B cell (primary cell): Measurements from ENCODE around the gene SCARF1. TPM values are rescaled to one million over a fixed set of nuclear protein-coding genes. Genes with fewer than 3 reads are reported as not detected.

ENCODE experiments used
- ATAC-seq: fragments of 200-7000 bp; cut with Tn5 transposase; one replicate; pipeline ENCODE4 v1.10.0; 2021; ENCODE audit warnings: low read depth, mild to moderate bottlenecking, moderate number of reproducible peaks, moderate library complexity
- CTCF ChIA-PET: fragments of 350-600 bp; sonication (Branson Sonifier 250); formaldehyde crosslinking; loops from one replicate; lab custom pipeline; 2021; ENCODE audit warnings: antibody characterized with exemption, inconsistent platforms; lab: Charles Lee
- POLR2A ChIA-PET: fragments of 350-600 bp; sonication (Branson Sonifier 250); formaldehyde crosslinking; loops from one replicate; lab custom pipeline; 2021; ENCODE audit warnings: antibody characterized with exemption; lab: Charles Lee
- DNase-seq: peaks from one replicate; pipeline ENCODE4 v3.0.0; 2013
- H2AFZ ChIP-seq: 2 replicates; pipeline ENCODE4 v1.6.1; 2012; ENCODE audit warnings: mild to moderate bottlenecking, low read depth, low read length; ENCODE audit not compliant: insufficient read depth, poor library complexity, severe bottlenecking
- H3K27ac ChIP-seq, 2 donors: 1 replicate in 1 of 2; 2 replicates in 1 of 2; pipeline ENCODE4 v1.5.1; 2012 to 2013; ENCODE audit warnings: low read length in 2 of 2, mild to moderate bottlenecking in 2 of 2, moderate library complexity in 1 of 2
- H3K27me3 ChIP-seq, 4 experiments: fragments of 200-600 bp in 1 of 4; sonication (generic) in 1 of 4; replicated peaks in 1 of 4; 1 replicate in 2 of 4; 2 replicates in 2 of 4; pipeline versions ENCODE4 v1.6.1 to v1.7.0; 2013 to 2016; ENCODE audit warnings: low read length in 3 of 4, mild to moderate bottlenecking in 2 of 4, mixed read lengths in 1 of 4, moderate library complexity in 1 of 4; ENCODE audit not compliant: insufficient read depth in 4 of 4, control insufficient read depth in 3 of 4; ENCODE audit errors: control extremely low read depth in 1 of 4
- H3K36me3 ChIP-seq, 2 experiments: replicated peaks in 1 of 2; 1 replicate in 1 of 2; 2 replicates in 1 of 2; pipeline versions ENCODE4 v1.6.1 to v1.7.1; 2013; ENCODE audit warnings: low read length in 1 of 2; ENCODE audit not compliant: insufficient read depth in 2 of 2, control insufficient read depth in 1 of 2; ENCODE audit errors: control extremely low read depth in 1 of 2, extremely low read depth in 1 of 2
- H3K4me1 ChIP-seq, 2 donors: fragments of 200-600 bp in 1 of 2; sonication (generic) in 1 of 2; 1 replicate in 1 of 2; 2 replicates in 1 of 2; pipeline versions ENCODE4 v1.5.1 to v1.6.1; 2013 to 2017; ENCODE audit warnings: low read length in 2 of 2; ENCODE audit not compliant: control insufficient read depth in 2 of 2, insufficient read depth in 2 of 2
- H3K4me2 ChIP-seq: replicated peaks from 2 replicates; pipeline ENCODE3; 2012; ENCODE audit warnings: mild to moderate bottlenecking, low read depth, low read length; ENCODE audit not compliant: poor library complexity, severe bottlenecking
- H3K4me3 ChIP-seq, 5 experiments: fragments of 200-600 bp in 1 of 5; sonication (generic) in 1 of 5; 1 replicate in 3 of 5; 2 replicates in 2 of 5; pipeline versions ENCODE4 v1.5.1 to v1.7.0; 2011 to 2016; ENCODE audit warnings: low read length in 4 of 5, mild to moderate bottlenecking in 4 of 5, low read depth in 2 of 5, control low read depth in 1 of 5, moderate library complexity in 1 of 5; ENCODE audit not compliant: insufficient read depth in 1 of 5; ENCODE audit errors: control extremely low read depth in 1 of 5, extremely low read depth in 1 of 5
- H3K79me2 ChIP-seq: fragments of 200-600 bp; sonication (generic); one replicate; pipeline ENCODE4 v1.6.0; 2016; ENCODE audit warnings: low read length; ENCODE audit not compliant: control insufficient read depth, insufficient read depth
- H3K9ac ChIP-seq: fragments of 200-600 bp; sonication (generic); 2 replicates; pipeline ENCODE4 v1.6.1; 2017; ENCODE audit warnings: mild to moderate bottlenecking, low read length, moderate library complexity
- H3K9me3 ChIP-seq, 3 donors: one replicate each; pipeline versions ENCODE4 v1.6.1 to v1.7.1; 2013; ENCODE audit warnings: low read length in 2 of 3; ENCODE audit not compliant: control insufficient read depth in 2 of 3, insufficient read depth in 1 of 3; ENCODE audit errors: control extremely low read depth in 1 of 3
- H4K20me1 ChIP-seq: 2 replicates; pipeline ENCODE4 v1.6.0; 2012; ENCODE audit warnings: mild to moderate bottlenecking, low read length; ENCODE audit not compliant: insufficient read depth, control insufficient read depth, poor library complexity, severe bottlenecking
- H3K27ac Mint-ChIP-seq: one replicate; pipeline ENCODE4 v1.8.0; 2021; ENCODE audit warnings: mixed read lengths
- H3K27me3 Mint-ChIP-seq: one replicate; pipeline ENCODE4 v1.8.0; 2021; ENCODE audit warnings: mixed read lengths
- H3K4me1 Mint-ChIP-seq: one replicate; pipeline ENCODE4 v1.8.0; 2021; ENCODE audit warnings: mixed read lengths
- H3K4me3 Mint-ChIP-seq: one replicate; pipeline ENCODE4 v1.8.0; 2021; ENCODE audit warnings: mixed read lengths
- H3K9me3 Mint-ChIP-seq: one replicate; pipeline ENCODE4 v1.8.0; 2022; ENCODE audit warnings: mixed read lengths; ENCODE audit not compliant: insufficient read depth
- CTCF ChIP-seq: fragments of 200-600 bp; IDR thresholded peaks from one replicate; pipeline ENCODE4 v1.8.0; 2022; ENCODE audit warnings: antibody characterized with exemption, mild to moderate bottlenecking
- EZH2 ChIP-seq: IDR thresholded peaks from 2 replicates; pipeline ENCODE4 v1.6.1; 2012; ENCODE audit warnings: borderline replicate concordance, low read depth, mild to moderate bottlenecking, moderate library complexity, low read length; ENCODE audit not compliant: insufficient read depth, poor library complexity, severe bottlenecking
- WGBS: methylation state at CpG from one replicate; pipeline ENCODE4 v1.1.5; 2013; ENCODE audit warnings: missing lambda C conversion rate; ENCODE audit not compliant: insufficient coverage; 5-methylcytosine and 5-hydroxymethylcytosine counted together
- intact Hi-C: fragments of 100-400 bp; cut with micrococcal nuclease; formaldehyde crosslinking; loops from one replicate; pipeline ENCODE4 v1.10.0; 2022
- polyA plus RNA-seq: library from polyadenylated mRNA; depleted of rRNA; stranded (reverse); fragments of >200 nt; gene quantifications from 2 replicates; pipeline ENCODE4 v1.2.3, GENCODE V29; 2012
- total RNA-seq, 2 donors: library from RNA; stranded (reverse); fragments of 120-200 nt in 1 of 2; gene quantifications; 1 replicate in 1 of 2; 2 replicates in 1 of 2; pipeline versions ENCODE4 v1.2.3 to v1.2.4, GENCODE V29; 2013 to 2022

SCARF1 gene
- total and polyA plus RNA-seq, 2 donors (not counting 1 experiment from before 2014, with no cell fraction given), result 0.54 to 3.7 TPM

GRCh38 chr17:1625053-1625452 is 20.5 kb downstream of the SCARF1 start:
- DNase-seq (no peak), ATAC-seq (no peak)
- POLR2A ChIA-PET, result interaction anchor here (0.6 to 6.3 kb wide), 6 partner anchors 8 to 205 kb away, joined by 3 to 67 read pairs (median 4); partner anchors contain the start of genes RPA1 and SMYD4
- TF ChIP-seq CTCF (no peak), EZH2 (no peak)
- WGBS, result 45% methylated on average over 14 of the region's 14 CpGs
- peaks cover 33% of the 10 kb centered on the region for H3K4me1 Mint-ChIP-seq
- Histone ChIP-seq H3K4me2 (peak overlapping the region; percentile 100), H3K79me2 (peaks cover 72% of the 10 kb centered on the region), H3K27me3 (no peaks in the 10 kb centered on the region), H3K27ac (no peak overlapping the region), H3K4me3 (no peak overlapping the region), H3K9me3 (no peaks in the 10 kb centered on the region), H3K4me1 (peaks cover 31 to 38% of the 10 kb centered on the region in 2 donors), H3K9ac (no peak overlapping the region), H3K36me3 (peaks cover 0 to 30% of the 10 kb centered on the region in 2 experiments), H2AFZ (no peak overlapping the region), H4K20me1 (peaks cover 15% of the 10 kb centered on the region)
- H3K4me3 Mint-ChIP-seq, result peak overlapping the region; percentile 94
- CTCF ChIA-PET, result interaction anchor here (0.9 to 10.4 kb wide), 4 partner anchors 8 to 51 kb away, joined by 3 to 326 read pairs (median 69); partner anchors contain the start of genes RILP and SCARF1
- H3K9me3 Mint-ChIP-seq, result no peaks in the 10 kb centered on the region
- H3K27me3 Mint-ChIP-seq, result no peaks in the 10 kb centered on the region
- H3K27ac Mint-ChIP-seq, result no peak overlapping the region
- intact Hi-C loops, result loop anchor here (5.0 kb wide), 1 partner anchor 777 kb away; the partner anchor contains the start of gene MNT

GRCh38 chr17:1624650-1625049 is 20.9 kb downstream of the SCARF1 start:
- ChIA-PET CTCF (interaction anchor here (0.9 to 10.4 kb wide), 4 partner anchors 8 to 51 kb away, joined by 3 to 326 read pairs (median 69); partner anchors contain the start of genes RILP and SCARF1), POLR2A (interaction anchor here (0.6 to 6.3 kb wide), 4 partner anchors 14 to 205 kb away, joined by 3 to 67 read pairs (median 4); partner anchors contain the start of genes RPA1 and SMYD4)
- intact Hi-C loops, result loop anchor here (5.0 kb wide), 1 partner anchor 778 kb away; the partner anchor contains the start of gene MNT
- peaks cover 27 to 34% of the 10 kb centered on the region in 2 donors for H3K4me1 ChIP-seq
- H3K4me3 ChIP-seq, result no peak overlapping the region
- DNase-seq (no peak), ATAC-seq (no peak)
- H3K27ac Mint-ChIP-seq, result peak overlapping the region; percentile 63
- no peaks in the 10 kb centered on the region for H3K27me3 Mint-ChIP-seq
- no peaks in the 10 kb centered on the region for H3K27me3 ChIP-seq
- 87% methylated on average over 11 of the region's 12 CpGs for WGBS
- peak overlapping the region; percentile 100 for H3K4me2 ChIP-seq
- peaks cover 0 to 30% of the 10 kb centered on the region in 2 experiments for H3K36me3 ChIP-seq
- H3K4me1 Mint-ChIP-seq, result peaks cover 30% of the 10 kb centered on the region
- peaks cover 73% of the 10 kb centered on the region for H3K79me2 ChIP-seq
- peaks cover 16% of the 10 kb centered on the region for H4K20me1 ChIP-seq
- no peak overlapping the region for H2AFZ ChIP-seq
- H3K27ac ChIP-seq, result no peak overlapping the region
- peak overlapping the region; percentile 41 for H3K4me3 Mint-ChIP-seq
- H3K9me3 Mint-ChIP-seq, result no peaks in the 10 kb centered on the region
- no peak for TF ChIP-seq EZH2
- TF ChIP-seq CTCF, result no peak
- no peaks in the 10 kb centered on the region for H3K9me3 ChIP-seq
- H3K9ac ChIP-seq, result no peak overlapping the region
